CD4-positive, alpha-beta T cell (primary cell): ENCODE results near the gene CSAD. TPM values are rescaled to one million over a fixed set of nuclear protein-coding genes. Genes with fewer than 3 reads are reported as not detected.

Experiments
- ATAC-seq: fragments of 200-7000 bp; cut with Tn5 transposase; one replicate; pipeline ENCODE4 v1.10.0; 2022; ENCODE audit warnings: mild to moderate bottlenecking; ENCODE audit not compliant: poor library complexity
- CTCF ChIA-PET: fragments of 350-600 bp; sonication (Branson Sonifier 250); formaldehyde crosslinking; loops from one replicate; lab custom pipeline; 2021; ENCODE audit warnings: antibody characterized with exemption, inconsistent platforms; lab: Charles Lee
- POLR2A ChIA-PET: fragments of 350-600 bp; sonication (Branson Sonifier 250); formaldehyde crosslinking; loops from one replicate; lab custom pipeline; 2021; ENCODE audit warnings: antibody characterized with exemption, inconsistent platforms; lab: Charles Lee
- DNase-seq, 14 experiments: peaks; one replicate each; pipeline ENCODE4 v3.0.0-alpha.2; 2013 to 2020; ENCODE audit warnings: mixed read lengths in 2 of 14
- H3K27ac ChIP-seq, 2 donors: one replicate each; pipeline versions ENCODE4 v1.5.1 to v1.7.0; 2013; ENCODE audit warnings: low read length in 2 of 2, low read depth in 1 of 2, mild to moderate bottlenecking in 1 of 2
- H3K27me3 ChIP-seq, 2 experiments: 1 replicate in 1 of 2; 2 replicates in 1 of 2; pipeline versions ENCODE4 v1.6.1 to v1.7.0; 2013; ENCODE audit warnings: low read length in 2 of 2, control low read depth in 1 of 2, mild to moderate bottlenecking in 1 of 2, moderate library complexity in 1 of 2; ENCODE audit not compliant: insufficient read depth in 2 of 2, control insufficient read depth in 1 of 2
- H3K36me3 ChIP-seq: one replicate; pipeline ENCODE4 v1.6.1; 2013; ENCODE audit warnings: low read length, control low read depth; ENCODE audit not compliant: insufficient read depth
- H3K4me1 ChIP-seq: one replicate; pipeline ENCODE4 v1.6.1; 2013; ENCODE audit warnings: low read length, control low read depth; ENCODE audit not compliant: insufficient read depth
- H3K4me3 ChIP-seq: one replicate; pipeline ENCODE4 v1.5.1; 2013; ENCODE audit warnings: mild to moderate bottlenecking, low read length, moderate library complexity
- H3K9me3 ChIP-seq, 2 experiments: 1 replicate in 1 of 2; 2 replicates in 1 of 2; pipeline versions ENCODE4 v1.6.1 to v1.7.0; 2013; ENCODE audit warnings: low read length in 2 of 2, mild to moderate bottlenecking in 2 of 2, control low read depth in 1 of 2, moderate library complexity in 1 of 2; ENCODE audit not compliant: control insufficient read depth in 1 of 2, insufficient read depth in 1 of 2
- H3K27ac Mint-ChIP-seq: one replicate; pipeline ENCODE4 v1.8.0; 2020; ENCODE audit warnings: mixed read lengths
- H3K27me3 Mint-ChIP-seq: one replicate; pipeline ENCODE4 v1.8.0; 2021; ENCODE audit warnings: mixed read lengths
- H3K36me3 Mint-ChIP-seq: one replicate; pipeline ENCODE4 v1.8.0; 2021; ENCODE audit warnings: low read depth, mixed read lengths
- H3K4me1 Mint-ChIP-seq: one replicate; pipeline ENCODE4 v1.8.0; 2021; ENCODE audit warnings: low read depth, mixed read lengths
- H3K4me3 Mint-ChIP-seq: one replicate; pipeline ENCODE4 v1.8.0; 2020; ENCODE audit warnings: mild to moderate bottlenecking, mixed read lengths
- H3K9me3 Mint-ChIP-seq: one replicate; pipeline ENCODE4 v1.8.0; 2020; ENCODE audit warnings: mixed read lengths
- CTCF ChIP-seq: fragments of 200-600 bp; IDR thresholded peaks from one replicate; pipeline ENCODE4 v1.8.0; 2022; ENCODE audit warnings: antibody characterized with exemption, mild to moderate bottlenecking
- intact Hi-C, 2 experiments: fragments of 100-400 bp; cut with DNase I in 1 of 2; cut with micrococcal nuclease in 1 of 2; formaldehyde crosslinking; loops; one replicate each; pipeline versions ENCODE4 v1.15.1 to v1.9.0; 2023 to 2025; cut with DNase I, micrococcal nuclease
- total RNA-seq, 174 experiments: library from RNA in 2 of 174; stranded (reverse) in 2 of 174; gene quantifications; one replicate each; pipeline ENCODE4 v1.2.3 and lab custom pipeline; 2021 to 2026

CSAD gene
- total RNA-seq, 2 experiments from 2014 or later: 56.7 to 57.3 TPM

GRCh38 chr12:53170876-53171724 lies 9.6 kb downstream of the CSAD start:
- TF ChIP-seq CTCF: no peak
- Histone ChIP-seq H3K9me3 (no peaks in the 10 kb centered on the region), H3K27ac (no peak overlapping the region), H3K36me3 (peaks cover 7% of the 10 kb centered on the region), H3K4me1 (peaks cover 2% of the 10 kb centered on the region), H3K4me3 (no peak overlapping the region), H3K27me3 (no peaks in the 10 kb centered on the region)
- no peak overlapping the region for H3K27ac Mint-ChIP-seq
- H3K36me3 Mint-ChIP-seq: peaks cover 31% of the 10 kb centered on the region
- no peaks in the 10 kb centered on the region for H3K9me3 Mint-ChIP-seq
- CTCF ChIA-PET: no interaction called here
- ATAC-seq (no peak), DNase-seq (no peak)
- H3K4me3 Mint-ChIP-seq: no peak overlapping the region
- intact Hi-C loops: no loop called here
- no peaks in the 10 kb centered on the region for H3K27me3 Mint-ChIP-seq
- POLR2A ChIA-PET: no interaction called here
- H3K4me1 Mint-ChIP-seq: no peaks in the 10 kb centered on the region

- Histone ChIP-seq H3K9me3 (no peaks in the 10 kb centered on the region), H3K27me3 (no peaks in the 10 kb centered on the region), H3K4me1 (peaks cover 2% of the 10 kb centered on the region), H3K27ac (no peak overlapping the region), H3K36me3 (peaks cover 7% of the 10 kb centered on the region), H3K4me3 (no peak overlapping the region)
- ChIA-PET POLR2A (no interaction called here), CTCF (no interaction called here)
- Mint-ChIP-seq H3K36me3 (peaks cover 32% of the 10 kb centered on the region), H3K4me3 (no peak overlapping the region), H3K4me1 (no peaks in the 10 kb centered on the region), H3K27ac (no peak overlapping the region), H3K9me3 (no peaks in the 10 kb centered on the region), H3K27me3 (no peaks in the 10 kb centered on the region)
- intact Hi-C loops: no loop called here
- DNase-seq (no peak), ATAC-seq (no peak)
- no peak for TF ChIP-seq CTCF
Measured at GRCh38 chr12:53170215-53170614, 10.5 kb downstream of the CSAD start.

GRCh38 chr12:53169644-53170043 lies 11.1 kb downstream of the CSAD start:
- H3K4me3 Mint-ChIP-seq: no peak overlapping the region
- peaks cover 7% of the 10 kb centered on the region for H3K36me3 ChIP-seq
- no peak overlapping the region for H3K27ac ChIP-seq
- ChIA-PET CTCF (no interaction called here), POLR2A (no interaction called here)
- H3K4me1 Mint-ChIP-seq: no peaks in the 10 kb centered on the region
- intact Hi-C loops: no loop called here
- no peaks in the 10 kb centered on the region for H3K9me3 Mint-ChIP-seq
- no peaks in the 10 kb centered on the region for H3K9me3 ChIP-seq
- no peak overlapping the region for H3K4me3 ChIP-seq
- TF ChIP-seq CTCF: no peak
- DNase-seq: no peak
- no peak for ATAC-seq
- H3K27me3 ChIP-seq: no peaks in the 10 kb centered on the region
- no peaks in the 10 kb centered on the region for H3K4me1 ChIP-seq
- H3K27me3 Mint-ChIP-seq: no peaks in the 10 kb centered on the region
- H3K36me3 Mint-ChIP-seq: peaks cover 32% of the 10 kb centered on the region
- no peak overlapping the region for H3K27ac Mint-ChIP-seq
